CD4-positive, alpha-beta T cell treated with Interleukin-4 for 1 hour (primary cell): Measurements from ENCODE around the gene NEO1.

ENCODE experiments used
- DNase-seq, 2 donors: peaks; one replicate each; pipeline ENCODE4 v3.0.0-alpha.2; 2020 to 2022

Gene NEO1

DNA sequence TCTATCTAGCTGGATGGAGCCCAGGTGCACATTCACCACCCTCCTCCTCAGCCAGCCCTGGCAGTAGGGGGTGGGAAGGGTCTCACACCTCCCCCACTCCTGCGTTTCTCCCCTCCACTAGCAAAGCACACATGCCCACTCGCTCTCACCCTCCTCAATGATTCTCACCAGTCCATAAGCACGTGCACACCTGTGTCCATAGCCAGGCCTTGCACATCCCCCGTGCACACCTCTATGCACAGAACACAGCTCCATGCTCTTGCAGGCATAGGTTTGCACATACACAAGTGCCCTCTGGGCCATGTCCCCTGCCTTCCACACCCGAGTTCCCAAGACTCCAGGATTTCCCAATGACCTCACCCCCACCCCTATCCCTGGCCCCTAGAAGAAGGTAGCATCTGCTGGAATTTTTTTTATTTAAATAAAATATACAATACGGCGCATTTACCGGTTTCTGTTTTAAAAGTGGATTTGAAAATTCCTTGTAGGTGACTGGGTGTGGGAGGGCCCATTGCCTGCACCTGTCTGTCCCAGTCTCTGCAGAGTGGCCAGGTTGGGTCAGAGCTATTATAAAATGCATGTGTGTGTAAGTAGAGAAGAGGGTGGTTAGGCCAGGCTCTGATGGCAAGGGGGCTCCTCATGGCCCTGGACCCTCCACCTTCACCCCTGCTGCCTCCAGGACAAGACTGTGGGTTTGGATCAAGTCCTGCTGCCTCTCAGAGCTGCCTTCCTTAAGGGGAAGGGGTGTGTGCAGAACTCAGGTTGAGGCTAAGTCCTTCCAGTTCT lies 267.4 kb downstream of the NEO1 start:
- DNase-seq, result no peak

- DNase-seq, result no peak
Observed at GRCh38 chr15:73320619-73321180, 268.4 kb downstream of the NEO1 start.

- DNase-seq, result no peak
Observed at GRCh38 chr15:73321496-73322450, 269.5 kb downstream of the NEO1 start.

DNA sequence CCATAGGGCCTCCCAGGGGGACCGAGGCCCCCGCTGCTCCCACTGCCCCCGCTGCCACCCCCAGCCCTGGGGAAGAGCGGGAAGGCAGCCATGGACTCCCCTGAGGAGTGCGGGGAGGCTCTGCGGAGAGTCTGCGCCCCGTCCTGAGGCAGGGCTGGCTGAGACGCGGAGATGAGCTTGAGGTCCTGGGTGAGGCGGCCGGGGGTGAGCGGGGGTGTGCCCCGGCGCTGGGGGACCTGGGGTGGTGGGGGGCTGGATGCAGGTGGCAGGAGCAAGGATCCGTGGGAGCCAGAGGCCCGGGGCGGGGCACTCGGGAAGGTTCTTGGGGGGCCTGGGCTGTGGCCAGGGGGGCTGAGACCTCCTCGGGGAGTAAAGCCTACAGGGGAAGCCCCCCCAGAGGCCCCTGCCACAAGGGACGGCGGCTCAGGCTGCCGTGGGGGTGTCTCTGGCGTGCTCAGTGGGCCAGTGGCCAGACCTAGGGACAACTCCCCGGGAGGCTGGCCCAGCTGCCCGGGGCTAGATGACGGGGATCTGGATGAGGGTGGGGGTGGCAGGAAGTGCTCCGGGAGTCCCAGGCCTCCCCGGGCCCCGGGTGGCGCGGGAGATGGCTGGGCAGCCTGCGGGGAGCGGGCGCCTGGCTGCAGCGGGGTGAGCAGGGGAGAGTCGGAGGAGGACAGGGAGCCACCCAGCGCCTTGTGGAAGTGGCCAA lies 270.6 kb downstream of the NEO1 start:
- no peak for DNase-seq

DNA sequence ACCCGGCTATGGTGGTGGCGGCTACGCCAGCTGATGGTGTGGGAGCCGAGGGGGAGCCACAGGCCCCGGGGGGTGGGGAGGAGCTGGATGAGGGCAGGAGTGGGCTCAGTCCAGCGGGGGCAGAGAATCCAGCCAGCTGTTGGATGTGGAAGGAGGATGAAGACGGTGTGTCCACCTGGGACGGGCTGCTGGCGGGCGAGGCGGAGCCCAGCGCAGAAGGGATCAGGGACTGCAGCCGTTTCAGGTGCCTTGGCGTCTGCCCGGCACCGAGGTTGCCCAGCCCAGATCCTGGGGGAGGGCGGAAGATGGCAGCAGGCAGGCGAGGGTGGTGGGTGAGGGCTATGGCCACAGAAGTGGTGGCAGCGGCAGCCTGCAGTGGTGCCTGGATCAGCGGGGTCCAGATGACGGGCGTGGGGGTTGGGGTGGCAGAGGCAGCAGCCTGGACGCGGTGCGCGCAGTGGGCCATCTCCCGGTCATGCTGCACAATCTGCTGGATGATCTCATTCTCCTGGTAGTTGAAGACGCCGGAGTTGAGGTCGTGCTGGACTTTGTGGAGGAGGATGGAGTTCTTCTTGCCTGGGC lies 271.2 kb downstream of the NEO1 start:
- no peak for DNase-seq

- DNase-seq, result no peak
Observed at GRCh38 chr15:73323956-73324355, 271.7 kb downstream of the NEO1 start.

DNA sequence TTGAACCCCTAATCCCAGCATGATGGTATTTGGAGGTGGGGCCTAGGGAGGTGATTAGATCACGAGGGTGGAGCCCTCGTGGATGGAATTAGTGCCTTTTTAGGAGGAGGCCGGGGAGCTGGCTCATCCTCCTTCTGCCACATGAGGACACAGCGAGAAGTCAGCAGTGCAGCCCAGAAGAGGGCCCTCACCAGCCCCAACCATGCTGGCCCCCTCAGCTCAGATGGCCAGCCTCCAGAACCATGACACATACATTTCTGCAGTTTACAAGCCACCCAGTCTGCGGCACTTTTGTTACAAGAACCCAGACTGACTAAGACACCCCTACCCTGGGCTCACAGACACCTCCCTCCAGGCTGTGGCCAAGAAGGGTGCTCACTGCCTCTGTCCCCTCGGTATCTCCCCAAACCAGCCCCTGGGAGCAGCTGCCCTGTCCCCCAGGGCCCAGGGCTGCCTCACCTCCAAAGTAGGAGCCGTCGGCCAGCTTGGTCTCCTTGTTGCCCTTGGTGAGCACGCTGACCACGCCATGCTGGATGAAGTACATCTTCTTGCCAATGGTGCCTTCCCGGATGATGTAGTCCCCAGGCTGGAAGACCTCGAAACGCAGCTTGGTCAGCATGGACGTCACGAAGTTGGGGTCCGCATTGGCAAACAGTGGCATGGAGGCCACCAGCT lies 272.4 kb downstream of the NEO1 start:
- DNase-seq, result no peak

- DNase-seq, result peak in 1 of 2 donors; percentile 4
Observed at GRCh38 chr15:73325191-73325861, 273.1 kb downstream of the NEO1 start.

GRCh38 chr15:73326157-73326556 lies 273.9 kb downstream of the NEO1 start:
- no peak for DNase-seq

GRCh38 chr15:73328149-73328820 lies 276.0 kb downstream of the NEO1 start:
- DNase-seq, result no peak

DNA sequence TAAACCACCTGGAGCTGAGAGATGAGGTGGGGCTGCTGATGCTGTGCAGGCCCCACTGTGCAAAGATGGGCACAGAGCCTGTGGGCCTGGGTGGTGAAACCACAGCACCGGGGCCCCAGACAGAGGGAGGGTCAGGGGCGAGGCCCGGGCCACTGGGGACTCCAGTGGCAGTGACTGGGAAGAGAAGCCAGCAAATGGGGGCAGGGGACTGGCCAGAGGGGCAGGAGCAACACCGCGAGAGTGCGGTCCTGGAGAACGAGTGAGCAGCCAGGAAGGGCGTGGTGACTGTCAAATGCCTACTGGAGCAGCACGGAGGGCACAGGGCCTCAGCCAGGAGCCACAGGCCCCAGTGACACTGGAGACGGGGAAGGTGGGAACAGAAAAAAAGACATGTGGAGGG lies 276.7 kb downstream of the NEO1 start:
- no peak for DNase-seq

GRCh38 chr15:73329501-73330200 lies 277.4 kb downstream of the NEO1 start:
- DNase-seq, result no peak

DNA sequence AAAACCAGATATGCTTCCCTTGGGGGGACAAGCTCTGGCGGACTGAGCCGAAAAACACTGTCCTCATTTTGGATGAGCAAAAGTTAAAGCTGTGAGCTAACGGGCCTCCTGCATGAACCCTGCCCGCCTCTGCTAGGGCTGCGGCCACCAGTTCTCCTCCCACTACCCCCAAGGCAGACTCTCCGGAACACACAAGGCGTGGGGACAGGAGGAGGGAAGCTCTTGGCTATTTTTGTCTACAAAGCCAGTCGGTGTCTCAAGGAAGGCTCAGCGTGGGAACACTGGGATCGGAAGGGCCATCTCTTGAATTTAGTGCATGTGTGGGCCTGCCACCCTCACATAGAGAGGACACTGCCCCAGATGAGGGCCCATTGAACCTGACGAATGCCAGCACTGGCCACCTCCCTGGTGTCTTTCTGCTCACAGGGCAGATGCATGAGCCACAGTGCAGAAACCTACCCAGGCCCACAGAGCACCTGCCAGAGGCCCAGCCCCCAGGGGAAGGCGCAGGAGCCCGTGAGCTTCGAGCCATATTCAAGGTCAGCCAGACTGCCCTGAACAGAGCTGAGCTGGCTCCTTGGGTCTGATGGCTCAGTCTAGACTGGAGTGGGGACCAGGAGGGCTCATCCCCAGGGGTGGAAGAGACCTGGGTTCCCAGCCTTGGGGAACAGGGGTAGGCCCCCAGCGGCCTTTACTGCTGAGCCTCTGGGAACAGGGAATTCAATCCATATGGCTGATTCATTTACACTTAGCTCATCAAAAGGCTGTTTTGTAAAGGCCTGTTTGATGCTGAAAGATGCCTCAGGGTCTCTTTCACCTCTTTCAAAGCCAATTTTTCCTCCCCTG lies 278.2 kb downstream of the NEO1 start:
- DNase-seq, result no peak

GRCh38 chr15:73331501-73331900 lies 279.2 kb downstream of the NEO1 start:
- no peak for DNase-seq

GRCh38 chr15:73331991-73332925 lies 280.0 kb downstream of the NEO1 start:
- DNase-seq, result no peak

GRCh38 chr15:73333001-73333400 lies 280.7 kb downstream of the NEO1 start:
- no peak for DNase-seq

- no peak for DNase-seq
Observed at GRCh38 chr15:73334086-73334485, 281.8 kb downstream of the NEO1 start.

DNA sequence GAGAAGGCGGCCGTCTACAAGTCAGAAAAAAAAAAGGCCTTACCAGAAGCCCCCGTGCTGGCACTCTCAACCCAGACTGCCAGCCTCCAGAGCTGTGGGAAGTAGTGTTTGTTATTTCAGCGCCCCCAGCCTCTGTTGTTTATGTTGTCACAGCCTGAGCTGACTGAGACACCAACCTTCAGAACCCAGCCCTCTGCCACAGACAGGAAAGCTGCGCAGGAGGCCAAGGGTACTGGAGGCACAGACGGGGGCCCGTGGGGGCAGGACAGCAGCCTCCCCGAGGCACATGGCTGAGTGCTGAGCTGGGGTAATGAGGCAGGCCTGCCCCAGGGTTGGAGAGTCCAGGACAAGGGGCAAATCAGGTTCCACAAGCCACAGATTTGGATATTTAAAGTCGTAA lies 282.8 kb downstream of the NEO1 start:
- DNase-seq, result no peak
